MCF 10A (cell line): Measurements from ENCODE around the gene ISCA1. TPM values are rescaled to one million over a fixed set of nuclear protein-coding genes. Genes with fewer than 3 reads are reported as not detected.

Source experiments
- BruUV-seq: library from RNA; stranded (reverse); fragments of 400-500 nt; replicated peaks from 2 replicates; lab custom pipeline; 2021; lab: Mats Ljungman, UMichigan
- CTCF ChIA-PET: fragments of 300-600 bp; sonication (Branson Sonifier 250); formaldehyde crosslinking; extraction: SDS; loops from one replicate; lab custom pipeline; 2021; ENCODE audit warnings: antibody characterized with exemption, inconsistent platforms; lab: Yijun Ruan, JAX
- POLR2A ChIA-PET: fragments of 300-600, 350-650 bp; sonication (Branson Sonifier 250); formaldehyde crosslinking; extraction: SDS; loops from one replicate; lab custom pipeline; 2020; ENCODE audit warnings: antibody characterized with exemption, inconsistent platforms; lab: Yijun Ruan, JAX
- DNase-seq: peaks from one replicate; pipeline ENCODE4 v3.0.0-alpha.2; 2018; ENCODE audit not compliant: unreplicated experiment
- H3K27ac Mint-ChIP-seq: one replicate; pipeline ENCODE4 v1.8.0; 2022; ENCODE audit warnings: mild to moderate bottlenecking, low read depth, mixed read lengths; ENCODE audit not compliant: unreplicated experiment
- H3K27me3 Mint-ChIP-seq: one replicate; pipeline ENCODE4 v1.8.0; 2022; ENCODE audit warnings: mixed read lengths; ENCODE audit not compliant: insufficient read depth, unreplicated experiment
- H3K36me3 Mint-ChIP-seq: one replicate; pipeline ENCODE4 v1.8.0; 2022; ENCODE audit warnings: mild to moderate bottlenecking, moderate library complexity, mixed read lengths; ENCODE audit not compliant: insufficient read depth, unreplicated experiment
- H3K4me1 Mint-ChIP-seq: one replicate; pipeline ENCODE4 v1.8.0; 2022; ENCODE audit warnings: mixed read lengths; ENCODE audit not compliant: insufficient read depth, unreplicated experiment
- H3K4me3 Mint-ChIP-seq: one replicate; pipeline ENCODE4 v1.8.0; 2022; ENCODE audit warnings: mild to moderate bottlenecking, moderate library complexity, mixed read lengths; ENCODE audit not compliant: unreplicated experiment
- H3K9me3 Mint-ChIP-seq: one replicate; pipeline ENCODE4 v1.8.0; 2022; ENCODE audit warnings: mixed read lengths; ENCODE audit not compliant: unreplicated experiment
- intact Hi-C: fragments of 100-400 bp; cut with micrococcal nuclease; formaldehyde crosslinking; loops from 2 replicates; pipeline ENCODE4 v1.14.1; 2022
- total RNA-seq: library from RNA; stranded (reverse); gene quantifications from 2 replicates; pipeline ENCODE4 v1.2.3, GENCODE V29; 2022
- TF ChIP-seq, protein P1 (sequence below): fragments of 200-600 bp; IDR thresholded peaks from one replicate; pipeline ENCODE4 v1.8.0; 2022; ENCODE audit warnings: antibody characterized with exemption, mild to moderate bottlenecking; ENCODE audit not compliant: unreplicated experiment

Gene ISCA1
- total RNA-seq, 1 experiment from 2014 or later: 31.1 TPM

DNA sequence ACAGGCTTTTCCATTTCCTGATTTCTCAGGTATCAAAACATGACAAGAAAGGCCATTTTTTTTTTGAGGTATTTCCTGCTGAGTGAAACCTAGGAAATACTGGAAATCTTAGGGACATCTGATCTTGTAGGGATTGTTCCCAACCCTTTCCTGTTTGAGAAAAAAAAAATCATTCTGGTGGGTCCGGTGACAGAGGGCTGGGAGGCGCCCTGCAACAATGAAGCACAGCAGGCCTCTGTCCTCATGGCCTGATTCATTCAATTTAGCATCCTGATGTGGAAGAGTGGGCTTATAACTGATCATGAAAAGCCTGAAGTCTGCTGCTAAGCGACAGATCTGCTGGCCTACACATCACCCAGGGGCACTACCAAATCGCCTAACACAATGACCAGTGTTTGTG, 19.8 kb downstream of the ISCA1 start:
- intact Hi-C loops: no loop called here
- H3K9me3 Mint-ChIP-seq: no peaks in the 10 kb centered on the region
- H3K27me3 Mint-ChIP-seq: no peaks in the 10 kb centered on the region
- TF ChIP-seq, protein P1, sequence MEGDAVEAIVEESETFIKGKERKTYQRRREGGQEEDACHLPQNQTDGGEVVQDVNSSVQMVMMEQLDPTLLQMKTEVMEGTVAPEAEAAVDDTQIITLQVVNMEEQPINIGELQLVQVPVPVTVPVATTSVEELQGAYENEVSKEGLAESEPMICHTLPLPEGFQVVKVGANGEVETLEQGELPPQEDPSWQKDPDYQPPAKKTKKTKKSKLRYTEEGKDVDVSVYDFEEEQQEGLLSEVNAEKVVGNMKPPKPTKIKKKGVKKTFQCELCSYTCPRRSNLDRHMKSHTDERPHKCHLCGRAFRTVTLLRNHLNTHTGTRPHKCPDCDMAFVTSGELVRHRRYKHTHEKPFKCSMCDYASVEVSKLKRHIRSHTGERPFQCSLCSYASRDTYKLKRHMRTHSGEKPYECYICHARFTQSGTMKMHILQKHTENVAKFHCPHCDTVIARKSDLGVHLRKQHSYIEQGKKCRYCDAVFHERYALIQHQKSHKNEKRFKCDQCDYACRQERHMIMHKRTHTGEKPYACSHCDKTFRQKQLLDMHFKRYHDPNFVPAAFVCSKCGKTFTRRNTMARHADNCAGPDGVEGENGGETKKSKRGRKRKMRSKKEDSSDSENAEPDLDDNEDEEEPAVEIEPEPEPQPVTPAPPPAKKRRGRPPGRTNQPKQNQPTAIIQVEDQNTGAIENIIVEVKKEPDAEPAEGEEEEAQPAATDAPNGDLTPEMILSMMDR: no peak
- peaks cover 30% of the 10 kb centered on the region for H3K36me3 Mint-ChIP-seq
- no peak for DNase-seq
- no peaks in the 10 kb centered on the region for H3K4me1 Mint-ChIP-seq
- ChIA-PET CTCF (interaction anchor here (0.7 to 1.0 kb wide), 2 partner anchors 9 to 12 kb away, joined by 3 to 4 read pairs; no protein-coding TSS in a partner anchor), POLR2A (no interaction called here)
- H3K4me3 Mint-ChIP-seq: no peak overlapping the region
- BruUV-seq: no TSS peak
- no peak overlapping the region for H3K27ac Mint-ChIP-seq

DNA sequence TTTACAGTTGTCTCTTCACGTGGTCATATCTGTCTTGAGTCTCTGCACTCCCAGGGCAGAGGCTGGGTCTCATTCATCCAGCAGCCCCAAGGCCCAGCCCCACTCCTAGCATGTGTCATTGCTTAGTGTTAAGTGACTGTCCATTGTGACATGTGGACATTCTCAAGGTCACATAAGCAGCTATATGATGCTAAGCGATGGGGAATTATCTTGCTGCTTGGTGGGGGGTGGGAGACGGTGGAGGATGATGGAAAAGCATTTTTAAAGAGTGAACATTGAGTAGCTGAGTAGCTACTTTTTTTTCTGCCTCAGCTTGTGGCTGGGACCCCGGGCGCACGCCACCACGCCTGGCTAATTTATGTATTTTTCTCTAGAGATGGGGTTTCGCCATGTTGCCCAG, 22.8 kb downstream of the ISCA1 start, which contains the start of gene C9orf153:
TSS of gene C9orf153 (minus strand) at position 101 of the 400 bp plus-strand sequence. CDS start 30,054 bp downstream, outside the sequence.
- Mint-ChIP-seq H3K36me3 (peaks cover 17% of the 10 kb centered on the region), H3K4me3 (no peak within 1 kb of the TSS), H3K4me1 (no peaks in the 10 kb centered on the region), H3K9me3 (no peaks in the 10 kb centered on the region), H3K27me3 (no peaks in the 10 kb centered on the region), H3K27ac (no peak within 1 kb of the TSS)
- no peak for DNase-seq
- CTCF ChIA-PET: interaction anchor here (0.6 to 1.8 kb wide), 2 partner anchors 20 to 552 kb away, joined by 4 to 5 read pairs; no protein-coding TSS in a partner anchor
- POLR2A ChIA-PET: no interaction called here
- BruUV-seq: no TSS peak
- intact Hi-C loops: no loop called here
- TF ChIP-seq, protein P1: no peak

DNA sequence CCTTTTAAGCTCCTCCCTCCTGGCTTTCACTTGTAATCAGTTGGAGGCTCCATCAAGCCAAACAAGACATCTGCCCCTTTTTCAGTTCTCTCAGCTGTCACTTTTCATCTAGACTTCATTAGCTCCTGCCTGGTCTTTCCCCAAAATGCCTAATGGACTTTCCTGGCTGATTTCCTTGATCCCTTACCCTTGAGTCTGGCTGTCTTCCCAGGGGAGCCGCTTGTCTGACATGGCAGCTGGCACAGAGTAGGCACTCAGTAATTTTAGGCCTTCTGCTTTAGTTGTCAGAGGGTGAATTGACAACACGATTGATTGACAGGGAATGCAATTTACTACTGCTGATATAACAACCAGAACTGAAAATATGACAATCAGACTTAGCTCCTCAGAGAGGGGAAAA, 24.9 kb downstream of the ISCA1 start:
- intact Hi-C loops: no loop called here
- no TSS peak for BruUV-seq
- Mint-ChIP-seq H3K27me3 (no peaks in the 10 kb centered on the region), H3K27ac (no peak overlapping the region), H3K9me3 (no peaks in the 10 kb centered on the region), H3K4me3 (no peak overlapping the region), H3K36me3 (no peaks in the 10 kb centered on the region), H3K4me1 (no peaks in the 10 kb centered on the region)
- TF ChIP-seq, protein P1: no peak
- POLR2A ChIA-PET: interaction anchor here (0.8 to 1.1 kb wide), 3 partner anchors 10 to 18 kb away, joined by 3 to 5 read pairs (median 4); no protein-coding TSS in a partner anchor
- CTCF ChIA-PET: interaction anchor here (0.7 to 2.4 kb wide), 5 partner anchors 18 to 393 kb away, joined by 3 to 7 read pairs (median 5); no protein-coding TSS in a partner anchor
- DNase-seq: no peak

DNA sequence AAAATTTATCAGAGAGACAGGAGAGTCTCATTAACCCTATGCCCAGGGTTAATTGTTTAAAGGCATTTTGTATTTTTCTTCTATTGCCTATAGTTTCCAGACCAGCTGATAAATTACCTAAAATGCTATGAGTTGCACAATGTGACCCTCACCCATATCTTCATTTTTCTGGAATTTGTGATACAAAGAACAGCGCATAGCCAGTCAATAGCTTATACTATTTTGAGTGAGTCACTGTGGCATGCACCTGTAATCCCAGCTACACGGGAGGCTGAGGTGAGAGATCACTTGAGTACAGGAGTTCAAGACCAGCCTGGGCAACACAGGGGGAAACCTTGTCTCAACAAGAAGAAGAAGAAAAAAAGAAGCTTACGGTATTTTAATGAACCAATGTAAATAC, 25.7 kb downstream of the ISCA1 start:
- no peak overlapping the region for H3K27ac Mint-ChIP-seq
- BruUV-seq: no TSS peak
- TF ChIP-seq, protein P1: no peak
- no peaks in the 10 kb centered on the region for H3K27me3 Mint-ChIP-seq
- H3K4me1 Mint-ChIP-seq: no peaks in the 10 kb centered on the region
- intact Hi-C loops: no loop called here
- ChIA-PET POLR2A (interaction anchor here (0.8 to 1.1 kb wide), 2 partner anchors 9 to 19 kb away, joined by 3 to 5 read pairs; no protein-coding TSS in a partner anchor), CTCF (interaction anchor here (0.7 to 2.4 kb wide), 4 partner anchors 17 to 393 kb away, joined by 3 to 7 read pairs (median 6); no protein-coding TSS in a partner anchor)
- H3K9me3 Mint-ChIP-seq: no peaks in the 10 kb centered on the region
- no peak for DNase-seq
- H3K36me3 Mint-ChIP-seq: no peaks in the 10 kb centered on the region
- H3K4me3 Mint-ChIP-seq: no peak overlapping the region
